Endothelial cell of umbilical vein (primary cell): ENCODE results near the gene EXOC5. TPM values are rescaled to one million over a fixed set of nuclear protein-coding genes. Genes with fewer than 3 reads are reported as not detected.

Source experiments
- BruUV-seq: library from RNA; stranded (reverse); fragments of 400-500 nt; replicated peaks from 2 replicates; lab custom pipeline; 2021; lab: Mats Ljungman, UMichigan
- CTCF ChIA-PET: fragments of 300-600, 350-600 bp; sonication (Branson Sonifier 250); formaldehyde crosslinking; loops from one replicate; lab custom pipeline; 2021; ENCODE audit warnings: antibody characterized with exemption, inconsistent platforms; lab: Charles Lee
- POLR2A ChIA-PET: fragments of 300-600, 350-600 bp; sonication (Branson Sonifier 250); formaldehyde crosslinking; loops from one replicate; lab custom pipeline; 2021; ENCODE audit warnings: antibody characterized with exemption, inconsistent platforms; lab: Charles Lee
- DNase-seq: peaks from one replicate; pipeline ENCODE4 v3.0.0-alpha.2; 2011; ENCODE audit warnings: low read depth, low spot score
- FAIRE-seq: peaks from 2 replicates; lab custom pipeline; 2011; peaks lifted over from hg19 to GRCh38; lab: Jason Lieb, UNC
- H2AFZ ChIP-seq: 2 replicates; pipeline ENCODE4 v1.6.0; 2012; ENCODE audit warnings: low read depth, low read length, control low read depth, inconsistent platforms
- H3K27ac ChIP-seq: 2 replicates; pipeline ENCODE4 v1.5.1; 2011; ENCODE audit warnings: low read depth, mild to moderate bottlenecking, control low read depth, low read length, moderate library complexity; ENCODE audit not compliant: insufficient read depth
- H3K27me3 ChIP-seq, 2 experiments: 2 replicates each; pipeline versions ENCODE4 v1.6.0 to v1.6.1; 2011; ENCODE audit warnings: low read length in 2 of 2, mixed read lengths in 1 of 2; ENCODE audit not compliant: control insufficient read depth in 2 of 2, insufficient read depth in 2 of 2
- H3K36me3 ChIP-seq, 2 experiments: 2 replicates in 1 of 2; 3 replicates in 1 of 2; pipeline ENCODE4 v1.5.1; 2011; ENCODE audit warnings: low read length in 2 of 2, mild to moderate bottlenecking in 1 of 2, moderate library complexity in 1 of 2; ENCODE audit not compliant: control insufficient read depth in 2 of 2, insufficient read depth in 2 of 2; ENCODE audit errors: extremely low read depth in 1 of 2
- H3K4me1 ChIP-seq: 3 replicates; pipeline ENCODE4 v1.5.1; 2011; ENCODE audit warnings: mild to moderate bottlenecking, low read length; ENCODE audit not compliant: control insufficient read depth, insufficient read depth; ENCODE audit errors: extremely low read depth
- H3K4me2 ChIP-seq: 2 replicates; pipeline ENCODE4 v1.6.1; 2011; ENCODE audit warnings: low read length, control low read depth, mixed read lengths; ENCODE audit not compliant: insufficient read depth
- H3K4me3 ChIP-seq, 3 experiments: fragments of 200-600 bp in 1 of 3; sonication (generic), shearing (Covaris generic) in 1 of 3; replicated peaks in 1 of 3; 2 replicates each; pipeline ENCODE4 v1.5.1; 2011 to 2016; ENCODE audit warnings: control low read depth in 3 of 3, low read length in 3 of 3, mild to moderate bottlenecking in 2 of 3, inconsistent platforms in 1 of 3, low read depth in 1 of 3, moderate library complexity in 1 of 3; ENCODE audit not compliant: insufficient read depth in 1 of 3
- H3K79me2 ChIP-seq: 2 replicates; pipeline ENCODE4 v1.6.0; 2012; ENCODE audit warnings: low read length, inconsistent platforms; ENCODE audit not compliant: control insufficient read depth, insufficient read depth
- H3K9ac ChIP-seq: replicated peaks from 2 replicates; pipeline ENCODE3; 2011; ENCODE audit warnings: low read length, control low read depth; ENCODE audit not compliant: insufficient read depth; ENCODE audit errors: extremely low read depth
- H3K9me1 ChIP-seq: replicated peaks from 3 replicates; pipeline ENCODE4 v1.6.0; 2011; ENCODE audit warnings: mild to moderate bottlenecking, low read length; ENCODE audit not compliant: control insufficient read depth, insufficient read depth; ENCODE audit errors: extremely low read depth
- H3K9me3 ChIP-seq: replicated peaks from 2 replicates; pipeline ENCODE4 v1.5.1; 2012; ENCODE audit warnings: low read length, inconsistent platforms; ENCODE audit not compliant: control insufficient read depth, insufficient read depth
- H4K20me1 ChIP-seq: replicated peaks from 2 replicates; pipeline ENCODE3; 2011; ENCODE audit warnings: mild to moderate bottlenecking, low read length; ENCODE audit not compliant: control insufficient read depth, insufficient read depth; ENCODE audit errors: extremely low read depth
- CTCF ChIP-seq, 2 donors: IDR thresholded peaks; 1 replicate in 1 of 2; 2 replicates in 1 of 2; pipeline ENCODE4 v1.5.1; 2011; ENCODE audit warnings: low read length in 2 of 2, mild to moderate bottlenecking in 2 of 2, moderate library complexity in 2 of 2, control low read depth in 1 of 2, inconsistent platforms in 1 of 2, low read depth in 1 of 2; ENCODE audit not compliant: insufficient read depth in 1 of 2; ENCODE audit errors: extremely low read depth in 1 of 2
- EZH2 ChIP-seq: IDR thresholded peaks from 2 replicates; pipeline ENCODE4 v1.6.1; 2012; ENCODE audit warnings: borderline replicate concordance, low read depth, mild to moderate bottlenecking, moderate library complexity, low read length, inconsistent platforms; ENCODE audit not compliant: severe bottlenecking
- FOS ChIP-seq: IDR thresholded peaks from 2 replicates; pipeline ENCODE4 v1.6.1; 2011; ENCODE audit warnings: mild to moderate bottlenecking, low read length, moderate library complexity, borderline replicate concordance; ENCODE audit not compliant: insufficient read depth
- GATA2 ChIP-seq: IDR thresholded peaks from 2 replicates; pipeline ENCODE4 v1.7.0; 2011; ENCODE audit warnings: low read depth, mild to moderate bottlenecking, moderate library complexity, mixed read lengths, low read length; ENCODE audit not compliant: insufficient read length, insufficient read depth
- JUN ChIP-seq: IDR thresholded peaks from 2 replicates; pipeline ENCODE4 v1.6.1; 2011; ENCODE audit warnings: borderline replicate concordance, low read depth; ENCODE audit not compliant: insufficient read length, insufficient read depth
- MAX ChIP-seq: IDR thresholded peaks from 2 replicates; pipeline ENCODE4 v1.6.1; 2011; ENCODE audit not compliant: insufficient read depth, insufficient read length
- MYC ChIP-seq: IDR thresholded peaks from one replicate; pipeline ENCODE4 v1.6.1; 2011; ENCODE audit warnings: mild to moderate bottlenecking, low read depth, low read length
- POLR2A ChIP-seq: IDR thresholded peaks from 2 replicates; pipeline ENCODE4 v1.6.1; 2012; ENCODE audit warnings: low read depth, mild to moderate bottlenecking, control low read depth, low read length
- POLR2AphosphoS5 ChIP-seq: IDR thresholded peaks from 2 replicates; pipeline ENCODE4 v1.6.1; 2012; ENCODE audit warnings: low read depth, mild to moderate bottlenecking, control low read depth, low read length, moderate library complexity; ENCODE audit not compliant: insufficient read depth
- dilution Hi-C: fragments of 300-500 bp; cut with MboI; formaldehyde crosslinking; loops from one replicate; pipeline ENCODE4 v1.15.0; 2019; ENCODE audit warnings: low sequenced_read_pairs; ENCODE audit not compliant: extremely low pct_ligation_motif_present
- intact Hi-C: fragments of 100-400 bp; cut with micrococcal nuclease; formaldehyde crosslinking; loops from one replicate; pipeline ENCODE4 v1.10.0; 2022
- polyA plus RNA-seq, 4 experiments: library from polyadenylated mRNA; depleted of rRNA in 3 of 4; stranded (reverse) in 3 of 4; unstranded in 1 of 4; fragments of >200 nt; gene quantifications; 2 replicates each; pipeline versions ENCODE4 v1.2.1 to v1.2.3, GENCODE V29; 2011 to 2012; ENCODE audit warnings: missing spikeins in 1 of 4
- total RNA-seq: library from RNA; stranded (reverse); gene quantifications from 2 replicates; pipeline ENCODE4 v1.2.3, GENCODE V29; 2021

The EXOC5 gene
- total and polyA plus RNA-seq, 2 donors (not counting 3 experiments of a cell fraction or from before 2014, with no cell fraction given), result 23.9 to 104 TPM

GRCh38 chr14:57174466-57174865 lies 94.2 kb downstream of the EXOC5 start:
- CTCF ChIA-PET, result interaction anchor here (0.6 kb wide), 1 partner anchor 37 kb away, joined by 3 read pairs; no protein-coding TSS in a partner anchor
- no peak for DNase-seq
- Histone ChIP-seq H3K79me2 (no peaks in the 10 kb centered on the region), H2AFZ (no peak overlapping the region), H3K9ac (no peak overlapping the region), H3K4me3 (no peak overlapping the region), H3K9me3 (no peaks in the 10 kb centered on the region), H3K36me3 (no peaks in the 10 kb centered on the region), H3K27ac (no peak overlapping the region), H3K4me2 (no peak overlapping the region), H3K9me1 (no peaks in the 10 kb centered on the region), H3K4me1 (no peaks in the 10 kb centered on the region), H3K27me3 (peaks cover 2 to 5% of the 10 kb centered on the region in 2 experiments), H4K20me1 (no peaks in the 10 kb centered on the region)
- FAIRE-seq, result no peak
- dilution Hi-C loops (no loop called here), intact Hi-C loops (loop anchor here (10.0 kb wide), 1 partner anchor 520 kb away; no protein-coding TSS in a partner anchor)
- TF ChIP-seq JUN (no peak), POLR2A (no peak), MYC (no peak), FOS (no peak), EZH2 (no peak), CTCF (IDR thresholded peaks at IDR 0.05; ENCODE audit: extremely low read depth in 1 of 2, insufficient read depth in 1 of 2, low read depth in 1 of 2, low read length in 2 of 2) (no peak), POLR2AphosphoS5 (no peak), GATA2 (no peak), MAX (no peak)
- no TSS peak for BruUV-seq
- POLR2A ChIA-PET, result no interaction called here
